Endodermal cell (in vitro differentiated cells): Measurements from ENCODE around the gene PTP4A2. TPM values are rescaled to one million over a fixed set of nuclear protein-coding genes. Genes with fewer than 3 reads are reported as not detected.

Experiments used
- DNase-seq: peaks from one replicate; pipeline ENCODE4 v3.0.0-alpha.2; 2017
- H3K27ac ChIP-seq: 2 replicates; pipeline ENCODE4 v1.5.1; 2013; ENCODE audit warnings: mild to moderate bottlenecking, low read depth, low read length, moderate library complexity
- H3K27me3 ChIP-seq: 2 replicates; pipeline ENCODE4 v1.6.1; 2013; ENCODE audit warnings: mild to moderate bottlenecking, low read length, moderate library complexity; ENCODE audit not compliant: insufficient read depth, control insufficient read depth, poor library complexity, severe bottlenecking
- H3K36me3 ChIP-seq: 2 replicates; pipeline ENCODE4 v1.7.0; 2013; ENCODE audit warnings: mild to moderate bottlenecking, low read length, moderate library complexity; ENCODE audit not compliant: control insufficient read depth, insufficient read depth
- H3K4me1 ChIP-seq: one replicate; pipeline ENCODE4 v1.7.0; 2013; ENCODE audit warnings: low read length; ENCODE audit not compliant: control insufficient read depth, insufficient read depth
- H3K4me3 ChIP-seq: 2 replicates; pipeline ENCODE4 v1.5.1; 2013; ENCODE audit warnings: mild to moderate bottlenecking, low read length, moderate library complexity
- H3K9ac ChIP-seq: 2 replicates; pipeline ENCODE4 v1.6.1; 2013; ENCODE audit warnings: mild to moderate bottlenecking, low read length, moderate library complexity; ENCODE audit not compliant: poor library complexity, severe bottlenecking; ENCODE audit errors: extremely low read depth
- H3K9me3 ChIP-seq: 2 replicates; pipeline ENCODE4 v1.6.1; 2013; ENCODE audit warnings: mild to moderate bottlenecking, low read length, moderate library complexity; ENCODE audit not compliant: control insufficient read depth
- H3K27ac Mint-ChIP-seq: 2 replicates; pipeline ENCODE4 v1.8.0; 2020; ENCODE audit warnings: mixed read lengths
- H3K27me3 Mint-ChIP-seq: 2 replicates; pipeline ENCODE4 v1.8.0; 2021; ENCODE audit warnings: mild to moderate bottlenecking, mixed read lengths; ENCODE audit not compliant: insufficient read depth
- H3K36me3 Mint-ChIP-seq: 2 replicates; pipeline ENCODE4 v1.8.0; 2020; ENCODE audit warnings: low read depth, mixed read lengths
- H3K4me1 Mint-ChIP-seq: 2 replicates; pipeline ENCODE4 v1.8.0; 2020; ENCODE audit warnings: mixed read lengths
- H3K4me3 Mint-ChIP-seq: 2 replicates; pipeline ENCODE4 v1.8.0; 2020; ENCODE audit warnings: mild to moderate bottlenecking, moderate library complexity, mixed read lengths
- H3K9me3 Mint-ChIP-seq: 2 replicates; pipeline ENCODE4 v1.8.0; 2020; ENCODE audit warnings: mild to moderate bottlenecking, mixed read lengths
- CTCF ChIP-seq: fragments of 200-600 bp; sonication (generic); conservative IDR thresholded peaks from 2 replicates; pipeline ENCODE4 v1.5.0; 2021; ENCODE audit warnings: antibody characterized with exemption, mild to moderate bottlenecking
- WGBS, 2 experiments: methylation state at CpG; one replicate each; pipeline versions ENCODE4 v1.1.5 to v1.1.7; 2013; ENCODE audit warnings: missing lambda C conversion rate in 2 of 2, mixed read lengths in 1 of 2; ENCODE audit not compliant: insufficient coverage in 1 of 2, insufficient read length in 1 of 2; 5-methylcytosine and 5-hydroxymethylcytosine counted together
- total RNA-seq, 2 donors: library from RNA; stranded (reverse); fragmentation: NEBNext Ultra II Directional in 1 of 2; extraction: Animal tissue kit (Norgen Biotek cat#: 25700) in 1 of 2; gene quantifications; 2 replicates in 1 of 2; 3 replicates in 1 of 2; pipeline ENCODE4 v1.2.1, GENCODE V29; 2021

PTP4A2 gene
- total RNA-seq, 2 donors from 2014 or later: 211 TPM

GRCh38 chr1:31911994-31912780 is 26.0 kb downstream of the PTP4A2 start:
- Histone ChIP-seq H3K27ac (no peak overlapping the region), H3K9me3 (peaks cover 29% of the 10 kb centered on the region), H3K36me3 (peaks cover 76% of the 10 kb centered on the region), H3K4me1 (peaks cover 7% of the 10 kb centered on the region), H3K4me3 (peak overlapping the region; percentile 53), H3K9ac (no peak overlapping the region), H3K27me3 (no peaks in the 10 kb centered on the region)
- Mint-ChIP-seq H3K4me1 (peaks cover 29% of the 10 kb centered on the region), H3K27me3 (no peaks in the 10 kb centered on the region), H3K4me3 (peak overlapping the region; percentile 11), H3K27ac (peak overlapping the region; percentile 23), H3K36me3 (peaks cover 69% of the 10 kb centered on the region), H3K9me3 (no peaks in the 10 kb centered on the region)
- TF ChIP-seq CTCF: no peak
- no peak for DNase-seq
- 56 to 80% methylated on average over 1 to 2 of the region's 2 CpGs for WGBS, 2 experiments

GRCh38 chr1:31910933-31911332 is 27.2 kb downstream of the PTP4A2 start:
- Histone ChIP-seq H3K36me3 (peaks cover 78% of the 10 kb centered on the region), H3K4me1 (peaks cover 7% of the 10 kb centered on the region), H3K4me3 (peak overlapping the region; percentile 55), H3K27me3 (no peaks in the 10 kb centered on the region), H3K9ac (no peak overlapping the region), H3K27ac (no peak overlapping the region), H3K9me3 (peaks cover 29% of the 10 kb centered on the region)
- peak overlapping the region; percentile 19 for H3K4me3 Mint-ChIP-seq
- 69 to 80% methylated on average over 2 of the region's 2 CpGs for WGBS, 2 experiments
- no peaks in the 10 kb centered on the region for H3K9me3 Mint-ChIP-seq
- no peak for TF ChIP-seq CTCF
- peaks cover 71% of the 10 kb centered on the region for H3K36me3 Mint-ChIP-seq
- H3K4me1 Mint-ChIP-seq: peaks cover 29% of the 10 kb centered on the region
- DNase-seq: no peak
- peak overlapping the region; percentile 56 for H3K27ac Mint-ChIP-seq
- no peaks in the 10 kb centered on the region for H3K27me3 Mint-ChIP-seq

GRCh38 chr1:31909691-31910090 is 28.5 kb downstream of the PTP4A2 start:
- no peak overlapping the region for H3K27ac Mint-ChIP-seq
- H3K36me3 ChIP-seq: peaks cover 78% of the 10 kb centered on the region

More at GRCh38 chr1:31909691-31910090, 28.5 kb downstream of the PTP4A2 start:
- Histone ChIP-seq H3K27me3 (no peaks in the 10 kb centered on the region), H3K9ac (no peak overlapping the region), H3K9me3 (peaks cover 17% of the 10 kb centered on the region), H3K4me3 (no peak overlapping the region), H3K27ac (no peak overlapping the region), H3K4me1 (peaks cover 7% of the 10 kb centered on the region)
- 100% methylated on average over 1 of the region's 1 CpG; no CpG with 5 or more reads in 1 of the 2 experiments for WGBS, 2 experiments
- DNase-seq: no peak
- no peaks in the 10 kb centered on the region for H3K9me3 Mint-ChIP-seq
- H3K4me1 Mint-ChIP-seq: peaks cover 29% of the 10 kb centered on the region
- no peaks in the 10 kb centered on the region for H3K27me3 Mint-ChIP-seq
- no peak for TF ChIP-seq CTCF
- H3K36me3 Mint-ChIP-seq: peaks cover 64% of the 10 kb centered on the region
- no peak overlapping the region for H3K4me3 Mint-ChIP-seq
